HFFc6 (cell line): ENCODE measurements around the gene WNT7A. TPM values are rescaled to one million over a fixed set of nuclear protein-coding genes. Genes with fewer than 3 reads are reported as not detected.

Experiments used
- DNase-seq: peaks from one replicate; pipeline ENCODE4 v3.0.0-alpha.2; 2018
- H3K27ac Mint-ChIP-seq: 2 replicates; pipeline ENCODE4 v1.8.0; 2020; ENCODE audit warnings: mild to moderate bottlenecking, mixed read lengths
- H3K27me3 Mint-ChIP-seq: 2 replicates; pipeline ENCODE4 v1.8.0; 2021; ENCODE audit warnings: mild to moderate bottlenecking, moderate library complexity, mixed read lengths; ENCODE audit not compliant: insufficient read depth
- H3K36me3 Mint-ChIP-seq: 2 replicates; pipeline ENCODE4 v1.8.0; 2021; ENCODE audit warnings: low read depth, mixed read lengths
- H3K4me1 Mint-ChIP-seq: 2 replicates; pipeline ENCODE4 v1.8.0; 2020; ENCODE audit warnings: low read depth, mixed read lengths
- H3K4me3 Mint-ChIP-seq: 2 replicates; pipeline ENCODE4 v1.8.0; 2020; ENCODE audit warnings: mild to moderate bottlenecking, moderate library complexity, mixed read lengths
- H3K9me3 Mint-ChIP-seq: 2 replicates; pipeline ENCODE4 v1.8.0; 2020; ENCODE audit warnings: mild to moderate bottlenecking, mixed read lengths
- total RNA-seq, 6 experiments: library from RNA; stranded (reverse); fragmentation: NEBNext Ultra II Directional; extraction: Animal tissue kit (Norgen Biotek cat#: 25700); gene quantifications; 2 replicates in 1 of 6; 3 replicates in 5 of 6; pipeline ENCODE4 v1.2.3, GENCODE V29; 2021
- TF ChIP-seq, protein P1 (sequence below): fragments of 200-600 bp; sonication (generic); IDR thresholded peaks from 2 replicates; pipeline ENCODE4 v1.5.0; 2021; ENCODE audit warnings: antibody characterized with exemption, mild to moderate bottlenecking

WNT7A gene
- total RNA-seq, 6 experiments from 2014 or later = not detected

- no peak for DNase-seq
- Mint-ChIP-seq H3K9me3 (peaks cover 15% of the 10 kb centered on the region; the same call in 1 of the 2 replicates), H3K4me1 (no peaks in the 10 kb centered on the region), H3K27me3 (peaks cover 6% of the 10 kb centered on the region), H3K4me3 (no peak overlapping the region), H3K36me3 (no peaks in the 10 kb centered on the region), H3K27ac (no peak overlapping the region)
- TF ChIP-seq, protein P1, sequence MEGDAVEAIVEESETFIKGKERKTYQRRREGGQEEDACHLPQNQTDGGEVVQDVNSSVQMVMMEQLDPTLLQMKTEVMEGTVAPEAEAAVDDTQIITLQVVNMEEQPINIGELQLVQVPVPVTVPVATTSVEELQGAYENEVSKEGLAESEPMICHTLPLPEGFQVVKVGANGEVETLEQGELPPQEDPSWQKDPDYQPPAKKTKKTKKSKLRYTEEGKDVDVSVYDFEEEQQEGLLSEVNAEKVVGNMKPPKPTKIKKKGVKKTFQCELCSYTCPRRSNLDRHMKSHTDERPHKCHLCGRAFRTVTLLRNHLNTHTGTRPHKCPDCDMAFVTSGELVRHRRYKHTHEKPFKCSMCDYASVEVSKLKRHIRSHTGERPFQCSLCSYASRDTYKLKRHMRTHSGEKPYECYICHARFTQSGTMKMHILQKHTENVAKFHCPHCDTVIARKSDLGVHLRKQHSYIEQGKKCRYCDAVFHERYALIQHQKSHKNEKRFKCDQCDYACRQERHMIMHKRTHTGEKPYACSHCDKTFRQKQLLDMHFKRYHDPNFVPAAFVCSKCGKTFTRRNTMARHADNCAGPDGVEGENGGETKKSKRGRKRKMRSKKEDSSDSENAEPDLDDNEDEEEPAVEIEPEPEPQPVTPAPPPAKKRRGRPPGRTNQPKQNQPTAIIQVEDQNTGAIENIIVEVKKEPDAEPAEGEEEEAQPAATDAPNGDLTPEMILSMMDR = no peak
These were observed 50.6 kb downstream of the WNT7A start for GRCh38 chr3:13829311-13829710.

DNA sequence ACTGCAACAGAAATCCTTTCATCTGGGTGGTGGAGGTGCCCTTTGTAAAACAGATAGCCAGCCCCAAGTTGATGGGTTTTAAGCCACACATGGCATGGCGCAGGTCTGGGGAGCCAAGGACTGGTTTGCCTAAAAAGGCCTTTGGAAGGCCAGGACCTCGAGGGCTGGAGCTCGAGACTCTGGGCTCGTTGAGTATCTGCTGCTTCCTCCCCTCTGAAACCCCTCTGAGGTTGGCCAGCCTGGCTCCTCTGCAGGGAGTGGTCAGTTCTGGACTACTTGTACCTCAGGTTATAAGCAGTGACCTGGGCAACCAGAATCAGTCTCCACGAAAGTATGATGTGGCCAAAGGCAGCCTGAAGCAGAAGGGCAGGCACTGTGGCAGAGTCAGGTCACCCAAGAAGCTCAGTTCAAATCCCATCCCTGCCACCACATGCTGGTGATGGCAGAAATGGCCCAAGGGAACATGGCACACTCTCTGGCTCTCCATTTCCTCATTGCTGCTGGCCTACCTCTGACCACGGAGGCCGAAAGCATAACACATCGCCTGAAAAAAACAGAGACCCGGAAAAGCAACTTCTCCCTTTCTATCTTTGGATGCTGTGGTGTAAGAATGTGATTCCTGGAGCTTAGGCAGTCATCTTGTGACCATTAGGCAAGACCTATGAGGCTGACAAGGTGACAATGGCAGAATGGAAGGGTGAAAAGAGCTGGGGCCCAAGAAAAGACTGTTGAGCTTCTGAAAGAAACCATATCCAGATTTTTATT, 51.2 kb downstream of the WNT7A start:
- Mint-ChIP-seq H3K27ac (no peak overlapping the region), H3K36me3 (no peaks in the 10 kb centered on the region), H3K9me3 (peaks cover 15% of the 10 kb centered on the region; the same call in 1 of the 2 replicates), H3K4me3 (no peak overlapping the region), H3K4me1 (no peaks in the 10 kb centered on the region), H3K27me3 (peaks cover 4% of the 10 kb centered on the region)
- TF ChIP-seq, protein P1 = no peak
- no peak for DNase-seq

GRCh38 chr3:13827699-13828098, 52.2 kb downstream of the WNT7A start:
- Mint-ChIP-seq H3K4me3 (no peak overlapping the region), H3K27ac (no peak overlapping the region), H3K4me1 (no peaks in the 10 kb centered on the region), H3K9me3 (peaks cover 10% of the 10 kb centered on the region; the same call in 1 of the 2 replicates), H3K36me3 (no peaks in the 10 kb centered on the region), H3K27me3 (peaks cover 4% of the 10 kb centered on the region)
- DNase-seq = no peak
- TF ChIP-seq, protein P1 = no peak

DNA sequence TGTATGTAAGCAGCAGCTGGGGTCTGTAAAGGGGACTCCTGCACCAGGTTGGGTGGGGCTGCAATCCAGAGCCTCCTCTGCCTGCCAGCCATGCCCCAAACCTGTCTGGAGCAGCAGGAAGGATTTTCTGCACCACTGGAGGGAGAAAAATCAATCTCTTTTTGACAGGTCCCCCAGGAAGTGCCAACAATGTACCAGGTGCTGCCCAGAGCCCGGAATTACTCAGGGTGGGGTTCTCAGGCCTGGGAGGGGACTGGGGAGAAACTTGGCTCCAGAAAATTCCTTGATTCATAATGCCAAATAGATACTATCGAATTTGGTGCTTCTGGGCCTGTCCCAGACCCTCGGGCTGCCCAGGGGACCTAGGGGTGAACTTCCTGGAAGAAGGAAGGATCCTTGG, 52.6 kb downstream of the WNT7A start:
- Mint-ChIP-seq H3K9me3 (peaks cover 10% of the 10 kb centered on the region), H3K4me1 (0 out of 2 replicates have a peak, but pooled peaks cover under 1% of the 10 kb centered on the region), H3K27ac (no peak overlapping the region), H3K36me3 (no peaks in the 10 kb centered on the region), H3K4me3 (no peak overlapping the region), H3K27me3 (peaks cover 4% of the 10 kb centered on the region)
- DNase-seq = no peak
- TF ChIP-seq, protein P1 = no peak

DNA sequence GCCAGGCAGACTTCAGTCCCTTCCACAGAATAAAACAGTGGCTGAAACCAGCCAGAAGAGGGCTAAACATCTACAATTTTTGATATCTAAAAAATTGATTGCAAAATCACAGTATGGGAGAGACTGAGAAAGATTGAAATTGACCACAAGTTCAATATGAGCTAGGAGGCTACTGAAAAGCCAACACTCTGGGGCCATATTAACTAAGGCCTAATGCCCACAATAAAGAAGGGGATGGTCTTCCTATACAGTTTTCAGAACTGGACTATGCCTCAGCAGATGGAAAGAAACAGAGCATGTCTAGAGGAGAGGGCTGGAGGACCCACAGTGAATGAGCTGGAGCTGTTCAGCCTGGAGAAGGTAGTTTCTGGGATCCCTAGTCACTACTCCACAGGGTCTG, 53.2 kb downstream of the WNT7A start:
- Mint-ChIP-seq H3K4me3 (no peak overlapping the region), H3K36me3 (no peaks in the 10 kb centered on the region), H3K9me3 (peaks cover 16% of the 10 kb centered on the region), H3K27me3 (peaks cover 4% of the 10 kb centered on the region), H3K27ac (no peak overlapping the region), H3K4me1 (0 out of 2 replicates have a peak, but pooled peaks cover 7% of the 10 kb centered on the region)
- TF ChIP-seq, protein P1 = no peak
- DNase-seq = no peak
